Measurements from ENCODE around the gene NEDD9.

The NEDD9 gene

GRCh38 chr6:11260249-11261038, 28.0 kb upstream of the NEDD9 start:
- no peak for DNase-seq (ENCODE audit: low spot score)

- DNase-seq (ENCODE audit: low spot score): peak; percentile 14
Observed at GRCh38 chr6:11258260-11259237, 26.1 kb upstream of the NEDD9 start.

- no peak for DNase-seq (ENCODE audit: low spot score)
Observed at GRCh38 chr6:11255610-11256009, 23.1 kb upstream of the NEDD9 start.

- DNase-seq (ENCODE audit: low spot score): no peak
Observed at GRCh38 chr6:11253594-11253993, 21.1 kb upstream of the NEDD9 start.

- DNase-seq (ENCODE audit: low spot score): no peak
Observed at GRCh38 chr6:11251553-11252360, 19.3 kb upstream of the NEDD9 start.

- DNase-seq (ENCODE audit: low spot score): no peak
Observed at GRCh38 chr6:11250108-11250507, 17.6 kb upstream of the NEDD9 start.

- no peak for DNase-seq (ENCODE audit: low spot score)
Observed at GRCh38 chr6:11248974-11249761, 16.7 kb upstream of the NEDD9 start.

GRCh38 chr6:11246722-11247121, 14.3 kb upstream of the NEDD9 start:
- DNase-seq (ENCODE audit: low spot score): no peak

- no peak for DNase-seq (ENCODE audit: low spot score)
Observed at GRCh38 chr6:11245381-11246256, 13.2 kb upstream of the NEDD9 start.

GRCh38 chr6:11244387-11245126, 12.1 kb upstream of the NEDD9 start:
- no peak for DNase-seq (ENCODE audit: low spot score)

GRCh38 chr6:11243861-11244260, 11.4 kb upstream of the NEDD9 start:
- no peak for DNase-seq (ENCODE audit: low spot score)

GRCh38 chr6:11242711-11243110, 10.2 kb upstream of the NEDD9 start:
- DNase-seq (ENCODE audit: low spot score): no peak

GRCh38 chr6:11241793-11242201, 9.3 kb upstream of the NEDD9 start:
- DNase-seq (ENCODE audit: low spot score): no peak

GRCh38 chr6:11241154-11241792, 8.8 kb upstream of the NEDD9 start:
- DNase-seq (ENCODE audit: low spot score): no peak

GRCh38 chr6:11237956-11238355, 5.5 kb upstream of the NEDD9 start:
- DNase-seq (ENCODE audit: low spot score): no peak

GRCh38 chr6:11237428-11237827, 5.0 kb upstream of the NEDD9 start:
- DNase-seq (ENCODE audit: low spot score): no peak

GRCh38 chr6:11236915-11237314, 4.4 kb upstream of the NEDD9 start:
- DNase-seq (ENCODE audit: low spot score): no peak

- no peak for DNase-seq (ENCODE audit: low spot score)
Observed at GRCh38 chr6:11236076-11236750, 3.7 kb upstream of the NEDD9 start.

- DNase-seq (ENCODE audit: low spot score): no peak
Observed at GRCh38 chr6:11235062-11235461, 2.6 kb upstream of the NEDD9 start.
